Stimulated activated CD8-positive, alpha-beta memory T cell treated with anti-CD3 and anti-CD28 coated beads, Interleukin-2, amount 100 ng/mL, for 48 hours (primary cell): Measurements from ENCODE around the gene PC.
A peak's percentile ranks its signal among the peaks of the same experiment; 100 is the strongest.

ENCODE experiments used
- DNase-seq, 2 donors: peaks; one replicate each; pipeline ENCODE4 v3.0.0-alpha.2; 2020; ENCODE audit warnings: low read depth in 2 of 2

The PC gene

DNA sequence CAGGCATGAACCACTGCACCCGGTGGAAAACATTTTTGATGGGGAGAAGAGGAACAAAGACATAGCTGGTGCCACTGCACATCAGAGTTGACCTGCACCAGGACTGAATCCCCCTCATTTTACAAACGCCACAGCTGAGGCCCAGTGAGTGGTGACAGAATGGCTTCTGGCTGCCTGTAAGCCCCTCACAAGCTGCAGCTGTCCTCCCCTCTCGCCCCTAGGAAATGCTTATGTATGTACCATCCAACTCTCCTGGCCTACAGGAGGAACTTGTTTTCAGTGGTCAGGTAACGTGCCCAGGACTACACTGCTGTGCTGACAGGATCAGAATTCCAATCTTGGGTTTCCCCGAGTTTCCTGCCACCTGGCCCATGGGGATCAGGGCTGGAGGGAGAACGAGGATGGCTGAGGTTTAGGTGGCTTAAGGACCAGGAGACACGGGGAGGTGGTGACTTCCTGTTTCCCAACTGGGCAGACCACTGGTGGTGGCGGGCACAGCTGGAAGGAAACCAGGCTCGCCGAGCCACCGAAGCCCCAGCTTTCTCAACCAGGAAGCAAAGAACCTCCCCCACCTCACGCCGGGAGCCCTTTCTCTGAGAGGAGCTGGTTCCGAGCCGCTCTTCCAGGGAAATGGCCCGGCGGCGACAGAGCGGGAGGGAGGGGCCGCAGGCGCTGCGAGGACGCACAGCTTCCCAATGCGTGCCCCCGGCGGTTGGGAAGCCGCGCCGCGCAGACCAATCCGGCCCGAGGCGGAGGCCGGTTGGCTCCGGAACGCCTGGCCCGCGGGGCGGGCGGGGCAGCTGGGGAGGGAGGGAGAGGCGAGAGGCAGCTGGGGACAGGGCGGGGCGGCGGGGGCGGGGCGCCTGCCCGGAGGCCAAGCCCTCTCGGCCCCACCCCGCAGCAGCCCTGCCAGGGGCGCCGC is 102.3 kb downstream of the PC start:
- peak; percentile 85 to 86 for DNase-seq

DNA sequence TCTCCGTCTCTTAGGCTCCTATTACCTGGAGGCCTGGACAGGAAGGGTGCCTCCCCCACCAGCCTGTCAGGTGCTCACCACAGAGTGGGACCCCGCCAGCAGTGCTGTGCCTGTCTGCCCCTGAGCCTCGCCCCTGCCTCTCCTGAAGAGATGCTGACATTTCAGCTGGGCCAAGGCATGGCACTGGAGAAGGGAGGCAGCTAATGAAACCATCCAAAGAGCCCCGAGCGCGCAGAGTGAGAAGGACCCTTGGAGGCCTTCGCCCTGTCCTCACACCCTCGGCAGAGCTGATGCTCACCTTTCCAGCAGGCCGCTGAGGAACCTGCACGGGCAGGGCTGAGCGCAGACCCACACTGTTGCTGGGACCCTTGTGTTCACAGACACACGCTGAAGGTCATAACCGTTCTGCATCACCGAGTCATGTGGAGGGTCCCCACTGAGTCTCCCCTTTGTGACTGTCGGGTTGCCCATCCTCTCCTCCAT is 103.4 kb downstream of the PC start:
- DNase-seq, result no peak

DNA sequence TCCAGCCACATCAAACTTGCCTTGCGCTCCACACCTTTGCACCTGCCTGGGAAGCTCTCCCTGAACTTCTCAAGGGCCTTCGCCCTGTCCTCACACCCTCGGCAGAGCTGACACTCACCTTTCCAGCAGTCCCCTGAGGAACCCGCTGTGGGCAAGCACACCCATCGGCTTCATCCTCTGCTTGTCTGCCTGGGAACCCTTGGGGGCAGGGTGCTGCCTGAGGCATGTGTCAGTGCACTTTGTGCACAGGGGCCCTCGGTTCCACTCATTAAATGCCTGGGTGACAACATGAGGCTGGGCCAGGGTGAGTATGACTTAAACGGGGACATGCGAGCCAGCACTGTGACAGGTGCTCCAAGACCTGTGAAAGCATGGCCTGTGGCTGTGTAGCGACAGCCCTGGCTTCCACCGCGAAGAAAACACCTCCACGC is 103.9 kb downstream of the PC start:
- DNase-seq, result no peak

DNA sequence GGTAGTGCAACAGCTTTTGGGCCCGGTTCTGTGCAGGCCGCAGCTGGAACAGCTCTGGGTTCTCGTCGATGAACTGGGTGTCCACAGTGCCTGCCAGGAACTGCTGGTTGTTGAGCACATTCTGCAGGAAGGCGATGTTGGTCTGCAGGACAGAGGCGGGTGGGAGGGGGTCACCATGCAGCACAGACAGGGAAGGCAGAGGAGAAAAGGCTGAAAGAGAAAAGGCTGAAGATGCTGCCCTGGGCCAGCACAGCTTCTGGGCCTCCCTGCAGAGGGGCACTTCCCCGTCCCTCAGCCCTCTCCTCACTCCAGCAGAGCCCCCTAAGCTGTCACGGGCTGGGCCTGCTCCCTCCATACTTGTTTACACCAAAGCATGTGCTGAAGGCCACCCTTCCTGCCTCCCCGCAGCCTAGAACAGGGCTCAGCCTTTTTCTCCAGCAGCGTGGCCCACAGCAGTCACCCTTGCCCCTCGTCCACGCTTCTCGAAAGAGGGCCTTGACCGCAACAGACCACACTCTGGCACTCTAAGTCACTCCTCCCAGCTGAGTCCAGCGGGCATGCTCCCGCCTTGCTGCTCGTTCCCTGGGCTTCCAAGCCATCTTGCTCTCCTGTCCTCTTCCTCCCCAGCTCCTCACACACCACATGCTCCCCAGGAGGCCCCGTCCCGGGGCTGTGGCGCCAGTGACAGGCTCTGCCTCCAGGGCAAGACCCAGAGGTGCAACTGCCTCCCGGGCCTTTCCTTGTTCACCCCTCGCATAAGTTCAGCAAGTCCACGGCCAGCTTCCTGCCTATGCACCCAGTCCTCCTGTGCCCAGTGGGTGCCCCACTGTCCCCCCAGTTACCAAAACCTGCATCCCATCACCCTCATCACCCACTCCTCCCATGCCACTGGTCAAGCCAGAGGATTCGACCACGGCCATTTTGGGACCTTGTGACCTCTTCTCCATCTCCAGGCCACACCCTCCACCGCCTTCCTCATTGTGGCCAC is 104.6 kb downstream of the PC start:
- no peak for DNase-seq

DNA sequence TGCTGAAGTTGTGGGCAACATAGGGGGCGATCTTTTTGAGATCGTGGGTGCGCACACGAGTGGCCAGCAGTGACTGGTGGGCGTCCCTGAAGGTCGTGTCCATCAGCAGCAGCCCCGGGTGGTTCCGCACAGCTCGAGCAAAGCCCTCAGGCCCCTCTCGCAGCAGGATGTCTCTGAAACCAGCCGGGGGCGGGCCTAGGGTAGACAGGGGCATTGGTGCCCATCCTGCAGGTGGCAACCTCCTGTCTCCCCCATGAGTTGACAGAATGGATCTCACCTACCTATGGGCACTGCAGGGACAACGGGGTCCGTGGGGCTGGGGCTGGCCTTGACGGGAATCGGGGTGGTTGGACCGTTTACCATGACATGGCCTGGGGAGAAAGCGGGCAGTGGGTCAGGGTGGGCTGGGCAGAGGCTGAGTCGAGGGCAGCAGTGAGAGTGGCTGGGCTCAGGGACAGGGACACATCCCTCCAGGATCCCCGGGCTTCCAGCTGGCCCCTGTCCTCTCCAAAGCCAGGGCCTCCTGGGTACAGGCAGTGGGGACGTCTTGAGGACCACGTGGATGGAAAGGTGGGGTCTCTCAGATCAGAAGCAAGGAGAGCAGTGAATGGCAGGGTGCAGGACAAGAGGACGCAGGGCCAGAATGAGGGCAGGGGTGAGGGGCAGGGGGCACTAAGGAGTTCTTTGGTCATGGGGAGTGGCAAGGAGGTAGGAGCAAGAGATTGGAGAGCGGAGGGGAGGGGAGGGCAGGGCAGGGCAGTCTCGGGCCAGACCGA is 105.5 kb downstream of the PC start:
- no peak for DNase-seq

DNA sequence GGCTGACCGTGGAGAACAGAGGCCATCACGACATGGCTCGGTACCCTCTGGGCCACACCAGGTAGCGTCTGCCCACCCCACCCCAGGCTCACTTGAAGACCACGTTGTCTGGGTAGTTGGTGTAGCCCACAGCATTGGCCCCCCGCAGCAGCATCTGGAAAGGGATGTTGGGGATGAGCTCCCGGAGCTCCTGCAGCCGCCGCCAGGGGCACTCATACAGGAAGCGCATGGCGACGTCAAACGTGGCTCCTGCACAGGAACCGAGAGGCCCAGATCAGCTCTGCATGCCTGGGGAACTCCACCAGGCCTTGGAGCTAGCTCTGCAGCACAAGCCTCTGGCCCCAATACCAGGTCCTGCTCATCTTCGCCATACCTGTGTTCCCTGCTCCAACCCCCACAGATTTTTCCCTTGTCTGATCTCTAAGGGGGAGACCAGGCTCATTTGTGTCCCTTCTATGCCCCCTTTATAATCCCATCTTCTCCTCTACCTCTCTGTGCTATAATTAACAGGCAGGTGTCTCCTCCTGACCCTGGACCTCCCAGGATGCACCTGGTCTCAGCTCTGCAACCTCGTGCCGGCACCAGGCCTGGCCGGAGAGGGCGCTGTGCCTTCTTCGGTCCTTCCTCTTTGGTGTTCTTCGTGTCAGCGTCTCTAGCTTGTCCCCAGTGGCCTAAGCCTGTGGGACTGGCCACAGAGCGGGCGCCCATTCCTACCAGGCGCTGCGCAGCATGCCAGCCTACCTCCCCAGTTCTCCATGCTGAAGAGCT is 106.3 kb downstream of the PC start:
- DNase-seq, result no peak

DNA sequence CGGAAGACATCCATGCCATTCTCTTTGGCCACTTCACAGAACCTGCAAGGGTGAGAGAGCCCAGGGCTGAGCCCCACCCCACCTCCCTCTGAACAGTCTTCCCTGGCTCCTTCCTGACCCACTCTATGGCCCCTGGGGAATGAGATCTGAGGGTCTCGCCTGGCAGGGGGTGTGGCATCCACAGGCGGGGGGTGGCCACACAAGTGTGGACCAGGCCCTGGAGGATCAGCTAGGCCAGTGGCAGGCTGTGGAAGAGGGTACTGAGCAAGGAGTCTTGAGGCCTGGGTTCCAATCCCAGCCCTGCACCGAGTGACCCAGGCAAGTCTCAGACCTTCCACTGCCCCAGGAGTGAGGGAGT is 107.0 kb downstream of the PC start:
- DNase-seq, result no peak

DNA sequence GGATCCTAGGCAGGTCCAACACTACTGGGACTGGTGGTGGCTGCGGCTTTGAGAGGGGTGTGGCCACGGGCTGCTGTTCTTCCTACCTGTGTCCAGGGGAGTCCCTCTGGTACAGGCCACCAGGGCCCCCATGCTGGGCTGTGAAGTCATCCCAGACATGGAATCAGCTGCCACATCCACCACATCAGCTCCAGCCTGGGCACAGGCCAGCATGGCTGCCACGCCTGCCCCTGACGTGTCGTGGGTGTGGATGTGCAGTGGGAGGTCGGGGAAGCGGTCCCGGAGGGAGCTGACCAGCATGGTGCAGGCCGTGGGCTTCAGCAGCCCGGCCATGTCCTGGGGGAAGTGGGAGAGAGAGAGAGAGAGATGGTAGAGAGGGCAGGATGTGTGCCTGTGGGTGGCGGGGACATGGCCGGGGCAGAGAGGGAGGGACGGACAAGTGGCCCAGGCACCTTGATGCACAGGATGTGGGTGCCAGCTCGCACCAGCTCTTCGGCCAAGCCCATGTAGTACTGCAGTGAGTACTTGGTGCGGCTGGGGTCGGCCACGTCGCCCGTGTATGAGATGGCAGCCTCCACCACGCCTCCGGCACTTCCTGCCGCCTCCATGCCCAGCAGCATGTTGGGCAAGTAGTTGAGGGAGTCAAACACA is 107.5 kb downstream of the PC start:
- no peak for DNase-seq

DNA sequence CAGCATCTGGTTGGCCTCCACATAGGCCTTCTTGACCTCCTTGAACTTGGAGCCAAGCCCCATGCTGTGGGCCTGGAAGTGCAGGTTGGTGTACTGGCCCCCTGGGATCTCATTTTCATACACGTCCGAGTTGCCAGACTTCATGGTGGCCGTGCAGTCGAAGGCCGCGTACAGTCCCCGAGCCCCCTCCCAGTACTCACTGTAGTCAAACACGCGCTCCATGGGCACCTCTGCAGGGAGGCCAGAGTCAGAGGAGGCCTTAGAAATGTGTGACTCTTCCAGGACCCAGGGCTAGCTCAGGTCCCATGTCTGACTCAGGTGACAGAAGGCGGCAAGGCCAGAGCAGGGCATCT is 108.0 kb downstream of the PC start:
- DNase-seq, result no peak

DNA sequence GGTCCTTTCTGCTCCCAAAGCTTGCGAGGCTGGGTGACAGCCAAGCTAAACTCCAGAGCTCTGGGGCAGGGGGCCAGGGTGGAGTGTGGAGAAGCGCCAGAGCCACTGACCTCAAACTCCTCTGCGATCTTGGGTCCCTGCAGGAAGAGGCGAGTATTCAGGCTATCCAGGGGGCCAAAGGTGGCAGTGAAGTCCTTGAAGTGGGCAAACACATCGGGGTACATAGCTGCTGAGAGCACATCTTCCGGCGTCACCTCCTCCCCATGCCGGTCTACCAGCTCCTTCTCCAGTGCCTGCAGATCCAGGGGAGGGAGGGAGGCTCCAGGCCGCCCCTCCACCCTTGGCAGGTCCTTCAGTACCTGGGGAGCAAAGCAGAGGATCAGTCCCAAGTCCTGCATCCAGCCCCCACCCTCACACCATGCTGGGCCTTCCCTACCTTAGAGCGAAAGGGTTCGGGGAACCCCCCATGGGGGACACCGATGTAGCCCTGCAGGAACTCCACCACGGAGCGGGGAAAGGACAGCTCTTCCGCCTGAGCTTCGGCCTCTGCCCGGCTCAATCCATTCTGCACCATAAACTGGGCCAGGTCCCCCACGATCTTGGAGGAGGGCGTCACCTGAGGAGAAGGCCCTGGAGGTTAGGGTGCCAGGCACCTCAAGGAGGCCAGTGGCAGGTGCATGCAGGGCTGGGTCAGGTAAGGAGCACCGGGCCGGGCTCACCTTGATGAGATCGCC is 108.5 kb downstream of the PC start:
- no peak for DNase-seq

DNA sequence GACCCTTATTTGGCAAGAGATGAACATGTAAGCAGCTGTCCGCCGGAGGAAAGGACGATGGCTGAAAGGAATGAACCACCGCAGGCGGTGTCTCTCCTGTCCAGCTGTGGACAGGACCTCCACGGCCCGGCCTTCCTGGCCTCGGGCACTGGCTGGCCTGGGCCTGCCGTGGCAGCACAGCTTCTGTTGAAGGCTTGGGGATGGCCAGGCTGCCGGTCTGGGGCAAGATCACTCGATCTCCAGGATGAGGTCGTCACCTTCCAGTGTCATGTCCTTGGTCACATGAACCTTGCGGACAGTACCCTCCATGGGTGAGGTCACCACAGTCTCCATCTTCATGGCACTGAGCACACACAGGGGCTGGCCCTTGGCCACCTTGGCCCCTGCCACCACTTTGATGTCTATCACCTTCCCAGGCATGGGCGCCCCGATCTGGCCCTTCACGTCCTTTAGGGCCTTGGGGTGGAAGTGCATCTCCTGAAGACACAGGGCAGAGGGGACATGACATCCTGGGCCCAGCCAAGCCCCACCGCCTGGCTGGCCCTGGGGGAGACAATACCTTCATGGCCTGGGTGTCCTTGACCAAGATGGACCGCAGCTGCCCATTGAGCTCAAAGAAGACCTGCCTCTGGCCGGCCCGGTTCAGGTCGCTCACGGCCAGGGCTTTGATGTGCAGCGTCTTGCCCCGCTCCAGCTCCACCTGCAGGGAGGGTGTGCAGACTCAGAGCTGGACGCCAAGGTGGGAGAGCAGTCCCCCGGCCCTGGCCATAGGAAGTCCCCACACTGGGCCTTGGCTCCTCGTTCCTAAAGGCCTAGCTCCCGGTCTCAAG is 109.3 kb downstream of the PC start:
- no peak for DNase-seq

DNA sequence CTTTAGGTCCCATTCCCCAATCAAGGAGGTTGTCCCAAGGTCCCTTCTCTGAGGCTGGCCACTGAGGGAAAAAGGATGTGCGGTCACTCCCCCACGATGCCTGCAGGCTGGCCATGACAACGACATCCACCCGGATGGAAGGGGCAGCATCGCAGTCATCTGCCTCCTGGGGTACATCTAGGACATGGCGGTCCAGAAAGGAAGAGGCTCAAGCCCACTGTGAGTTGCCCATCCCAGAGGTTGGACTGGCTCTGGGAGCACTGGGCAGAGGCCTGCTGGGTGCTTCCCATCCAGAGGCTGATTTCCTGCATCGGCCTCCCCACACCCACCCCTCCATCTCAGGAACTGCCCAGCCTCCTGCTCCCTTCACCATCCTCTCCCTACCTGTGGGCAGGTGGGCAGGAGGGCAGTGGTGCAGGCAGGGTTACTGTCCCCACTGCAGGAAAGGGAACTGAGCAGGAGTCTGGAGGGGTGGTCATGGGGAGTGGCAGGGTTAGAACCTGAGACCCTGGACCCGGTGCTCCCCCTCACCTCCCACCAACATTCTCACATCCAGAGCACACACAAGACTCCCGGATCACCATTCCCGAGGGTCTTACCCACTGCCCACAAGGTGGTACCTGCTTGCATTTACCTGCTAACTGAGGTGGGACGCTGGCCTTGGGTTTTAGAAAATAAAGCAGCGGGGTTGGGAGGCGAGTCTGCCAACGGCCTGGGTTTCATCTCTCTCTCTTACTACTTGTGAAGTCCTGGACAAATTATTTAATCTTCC is 110.5 kb downstream of the PC start:
- no peak for DNase-seq

DNA sequence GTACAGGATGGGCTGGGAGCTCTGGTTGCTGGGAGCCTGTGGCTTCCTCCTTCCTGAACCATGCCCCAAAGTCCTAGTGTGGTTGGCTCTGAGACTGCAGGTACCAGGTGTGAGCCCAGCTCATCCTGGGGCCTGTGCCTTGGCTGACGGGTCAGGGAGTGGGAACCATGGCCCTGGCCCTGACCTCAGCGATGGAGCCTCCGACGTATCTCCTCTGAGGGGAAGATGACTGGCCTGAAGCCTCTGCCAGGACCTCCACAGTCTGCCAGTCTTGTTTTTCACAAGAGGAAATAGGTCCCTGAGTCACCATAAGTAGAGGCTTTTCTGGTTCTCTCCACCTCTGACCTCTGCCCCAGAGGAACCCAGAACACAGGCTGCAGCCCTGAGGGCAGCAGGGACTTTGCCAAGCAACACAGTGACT is 111.5 kb downstream of the PC start:
- DNase-seq, result no peak

DNA sequence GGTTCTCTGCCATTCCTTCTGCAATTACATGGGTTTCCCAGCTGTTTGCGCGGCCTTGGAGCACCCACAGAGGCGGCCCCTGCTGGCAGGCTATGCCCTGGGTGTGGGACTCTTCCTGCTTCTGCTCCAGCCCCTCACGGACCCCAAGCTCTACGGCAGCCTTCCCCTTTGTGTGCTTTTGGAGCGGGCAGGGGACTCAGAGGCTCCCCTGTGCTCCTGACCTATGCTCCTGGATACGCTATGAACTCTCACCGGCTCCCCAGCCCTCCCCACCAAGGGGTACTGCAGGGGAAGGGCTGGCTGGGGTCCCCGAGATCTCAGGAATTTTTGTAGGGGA is 112.3 kb downstream of the PC start:
- DNase-seq, result no peak

DNA sequence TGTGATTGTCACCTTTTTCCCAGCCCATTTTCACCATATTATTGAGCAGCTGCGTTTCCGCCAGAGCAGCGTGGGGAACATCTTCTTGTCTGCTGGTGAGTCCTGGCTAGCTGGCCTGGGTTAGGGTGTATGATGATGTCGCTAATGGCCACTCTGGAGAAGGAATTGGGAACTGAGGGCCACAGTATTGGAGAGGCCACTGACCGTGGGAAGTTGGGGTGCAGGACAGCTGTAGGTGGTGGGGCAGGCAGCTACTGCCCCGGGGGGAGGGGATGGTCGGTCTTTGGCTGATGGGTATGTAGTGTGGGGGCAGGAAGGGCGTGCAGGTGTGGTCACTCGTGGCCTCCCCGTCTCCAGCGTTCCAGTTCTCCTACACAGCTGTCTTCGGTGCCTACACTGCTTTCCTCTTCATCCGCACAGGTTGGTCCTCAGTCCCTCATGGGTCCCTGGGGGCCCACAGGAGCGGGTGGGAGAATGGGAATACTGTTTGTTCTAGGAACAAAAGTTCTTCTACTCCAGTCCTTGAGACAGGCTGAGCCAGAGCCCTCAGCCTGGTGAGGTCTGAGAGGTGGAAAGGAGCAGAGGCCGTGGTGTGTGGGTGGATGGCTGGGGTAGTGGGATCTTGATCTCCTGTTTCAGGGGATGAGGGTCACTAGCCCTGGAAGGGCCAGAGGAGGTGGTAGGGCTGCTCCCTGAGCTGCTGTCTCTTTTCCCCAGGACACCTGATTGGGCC is 112.9 kb downstream of the PC start:
- DNase-seq, result no peak

DNA sequence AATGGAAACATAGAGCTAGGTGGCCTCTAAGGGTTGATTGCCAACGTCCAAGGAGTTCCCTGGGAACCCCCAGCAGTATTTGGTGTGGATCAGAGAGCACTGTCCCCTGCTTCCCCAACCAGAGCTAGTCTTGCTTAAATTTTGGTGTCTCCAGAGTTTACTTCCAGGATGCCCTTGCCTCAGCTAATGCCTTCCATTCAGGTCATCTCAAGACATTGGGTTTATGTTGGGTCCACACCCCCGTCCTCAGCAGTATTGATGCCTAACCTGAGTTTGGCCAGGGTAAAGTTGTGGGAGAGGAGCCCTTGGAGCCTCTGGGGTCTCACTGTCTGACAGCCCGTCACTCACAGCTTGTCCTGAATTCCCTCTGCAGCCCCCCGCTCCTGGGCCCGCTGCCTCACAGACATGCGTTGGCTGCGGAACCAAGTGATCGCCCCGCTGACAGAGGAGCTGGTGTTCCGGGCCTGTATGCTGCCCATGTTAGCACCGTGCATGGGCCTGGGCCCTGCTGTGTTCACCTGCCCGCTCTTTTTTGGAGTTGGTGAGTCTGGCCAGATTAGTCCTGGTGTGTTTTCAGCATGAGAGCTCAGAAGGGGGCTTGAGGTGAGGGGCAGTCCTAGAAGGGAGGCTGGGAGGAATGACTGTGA is 113.6 kb downstream of the PC start:
- no peak for DNase-seq
